K562 (cell line): ENCODE measurements around the gene MOAP1. TPM values are rescaled to one million over a fixed set of nuclear protein-coding genes. Genes with fewer than 3 reads are reported as not detected.

Experiments used
- CBFA2T2 ChIP-seq: fragments of 450-650 bp; conservative IDR thresholded peaks from 2 replicates; pipeline ENCODE4 v1.6.1; 2017; ENCODE audit warnings: mild to moderate bottlenecking
- DPF2 ChIP-seq: fragments of 450-650 bp; IDR thresholded peaks from 2 replicates; pipeline ENCODE4 v1.6.1; 2016
- E2F1 ChIP-seq: sonication (generic); formaldehyde crosslinking; IDR thresholded peaks from 2 replicates; pipeline ENCODE4 v1.8.1; 2023; ENCODE audit warnings: mild to moderate bottlenecking, missing genetic modification reagents, moderate library complexity
- PTTG1 ChIP-seq: fragments of 450-650 bp; IDR thresholded peaks from 2 replicates; pipeline ENCODE4 v1.6.1; 2016; ENCODE audit warnings: low read depth, mild to moderate bottlenecking, missing genetic modification characterization, missing compliant biosample characterization
- THRAP3 ChIP-seq: fragments of 450-650 bp; IDR thresholded peaks from 2 replicates; pipeline ENCODE4 v1.6.1; 2016; ENCODE audit warnings: mild to moderate bottlenecking, inconsistent platforms, borderline replicate concordance
- ZNF140 ChIP-seq: fragments of 250-450 bp; sonication (Bioruptor Pico); IDR thresholded peaks from 2 replicates; pipeline ENCODE4 v1.8.0; 2021; ENCODE audit warnings: moderate library complexity, mild to moderate bottlenecking, inconsistent platforms
- ZNF197 ChIP-seq: fragments of 200-800 bp; sonication (Bioruptor generic); IDR thresholded peaks from 2 replicates; pipeline ENCODE4 v1.6.1; 2016; ENCODE audit warnings: low read depth, missing genetic modification characterization, missing compliant biosample characterization
- ZNF79 ChIP-seq: fragments of 250-450 bp; sonication (Bioruptor Pico); IDR thresholded peaks from 2 replicates; pipeline ENCODE4 v1.4.0; 2020; ENCODE audit warnings: low read depth, mild to moderate bottlenecking, moderate library complexity
- polyA plus RNA-seq, 8 experiments: library from polyadenylated mRNA; depleted of rRNA in 4 of 8; stranded (reverse) in 5 of 8; unstranded in 3 of 8; fragments of >200 nt; fragmentation: Nextera tagmentation in 2 of 8; fragmentation: Illumina TruSeq in 1 of 8; extraction: Ambion mirVana in 2 of 8; extraction: Trizol in 1 of 8; gene quantifications; 2 replicates each; pipeline versions ENCODE4 v1.2.1 to v1.2.3, GENCODE V29; 2011 to 2014; ENCODE audit warnings: inconsistent platforms in 1 of 8, missing spikeins in 1 of 8
- total RNA-seq, 7 experiments: library from RNA; depleted of rRNA in 6 of 7; stranded (reverse); fragments of >200 nt in 6 of 7; fragmentation: Illumina TruSeq in 2 of 7; extraction: Trizol in 2 of 7; gene quantifications; 2 replicates each; pipeline versions ENCODE4 v1.2.1 to v1.2.3, GENCODE V29; 2011 to 2021; ENCODE audit warnings: low replicate concordance in 1 of 7
- TF ChIP-seq, protein P1 (sequence below), 3 experiments: IDR thresholded peaks in 2 of 3; conservative IDR thresholded peaks in 1 of 3; 2 replicates each; pipeline ENCODE4 v1.5.1; 2011 to 2012; ENCODE audit warnings: low read length in 3 of 3, mild to moderate bottlenecking in 3 of 3, control low read depth in 2 of 3, improper control_type of control experiment in 1 of 3, inconsistent platforms in 1 of 3, low read depth in 1 of 3, mixed read lengths in 1 of 3, moderate library complexity in 1 of 3; ENCODE audit not compliant: insufficient read depth in 2 of 3
- TF ChIP-seq, protein P2 (sequence below): fragments of 250-450 bp; sonication (Bioruptor Pico); IDR thresholded peaks from 2 replicates; pipeline ENCODE4 v1.8.0; 2021; ENCODE audit warnings: borderline replicate concordance, mild to moderate bottlenecking, moderate library complexity; ENCODE audit not compliant: poor library complexity, severe bottlenecking

Gene MOAP1
- total and polyA plus RNA-seq, 9 of the 15 experiments (the other 6 are each of a cell fraction or from before 2014, with no cell fraction given) = 1.5 to 14.4 (median 6.0) TPM

DNA sequence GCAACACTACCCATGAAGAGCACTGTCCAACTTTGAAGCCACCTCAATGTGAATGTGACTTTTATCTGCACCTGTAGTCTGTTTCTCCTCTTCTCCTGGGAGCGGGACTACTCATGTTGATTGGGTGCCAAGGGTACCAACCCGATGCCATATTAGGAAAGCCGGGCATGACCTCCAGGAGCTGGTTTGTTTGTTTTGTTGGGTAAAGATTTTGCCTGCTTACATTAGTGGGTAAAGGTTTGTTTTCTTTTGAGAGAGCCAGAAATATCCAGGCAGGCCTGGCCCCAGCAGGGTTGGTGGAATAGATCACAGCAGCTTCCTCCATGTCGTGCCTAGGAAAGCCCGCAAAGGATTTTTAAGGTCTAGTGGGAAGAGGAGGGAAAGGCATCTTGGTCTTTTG, 49.3 kb downstream of the MOAP1 start (continued):
- TF ChIP-seq, protein P1, sequence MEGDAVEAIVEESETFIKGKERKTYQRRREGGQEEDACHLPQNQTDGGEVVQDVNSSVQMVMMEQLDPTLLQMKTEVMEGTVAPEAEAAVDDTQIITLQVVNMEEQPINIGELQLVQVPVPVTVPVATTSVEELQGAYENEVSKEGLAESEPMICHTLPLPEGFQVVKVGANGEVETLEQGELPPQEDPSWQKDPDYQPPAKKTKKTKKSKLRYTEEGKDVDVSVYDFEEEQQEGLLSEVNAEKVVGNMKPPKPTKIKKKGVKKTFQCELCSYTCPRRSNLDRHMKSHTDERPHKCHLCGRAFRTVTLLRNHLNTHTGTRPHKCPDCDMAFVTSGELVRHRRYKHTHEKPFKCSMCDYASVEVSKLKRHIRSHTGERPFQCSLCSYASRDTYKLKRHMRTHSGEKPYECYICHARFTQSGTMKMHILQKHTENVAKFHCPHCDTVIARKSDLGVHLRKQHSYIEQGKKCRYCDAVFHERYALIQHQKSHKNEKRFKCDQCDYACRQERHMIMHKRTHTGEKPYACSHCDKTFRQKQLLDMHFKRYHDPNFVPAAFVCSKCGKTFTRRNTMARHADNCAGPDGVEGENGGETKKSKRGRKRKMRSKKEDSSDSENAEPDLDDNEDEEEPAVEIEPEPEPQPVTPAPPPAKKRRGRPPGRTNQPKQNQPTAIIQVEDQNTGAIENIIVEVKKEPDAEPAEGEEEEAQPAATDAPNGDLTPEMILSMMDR (IDR thresholded peaks at IDR 0.05 in 2 of 3, conservative IDR thresholded peaks at IDR 0.05 in 1 of 3; ENCODE audit: insufficient read depth in 2 of 3, low read depth in 1 of 3, low read length in 3 of 3) = no peak
- TF ChIP-seq DPF2 (no peak), ZNF79 (CRISPR knock-in tag) (no peak), PTTG1 (tag) (no peak), ZNF140 (CRISPR knock-in tag) (no peak), E2F1 (CRISPR knock-in tag) (no peak), CBFA2T2 (no peak), THRAP3 (no peak), ZNF197 (CRISPR knock-in tag) (no peak)
- TF ChIP-seq, protein P2, sequence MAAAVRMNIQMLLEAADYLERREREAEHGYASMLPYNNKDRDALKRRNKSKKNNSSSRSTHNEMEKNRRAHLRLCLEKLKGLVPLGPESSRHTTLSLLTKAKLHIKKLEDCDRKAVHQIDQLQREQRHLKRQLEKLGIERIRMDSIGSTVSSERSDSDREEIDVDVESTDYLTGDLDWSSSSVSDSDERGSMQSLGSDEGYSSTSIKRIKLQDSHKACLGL (CRISPR knock-in tag) = no peak
